ENCODE measurements around the gene FGD2. TPM values are rescaled to one million over a fixed set of nuclear protein-coding genes. Genes with fewer than 3 reads are reported as not detected.

FGD2 gene
- total RNA-seq, 1 donor from 2014 or later, result 435 TPM

DNA sequence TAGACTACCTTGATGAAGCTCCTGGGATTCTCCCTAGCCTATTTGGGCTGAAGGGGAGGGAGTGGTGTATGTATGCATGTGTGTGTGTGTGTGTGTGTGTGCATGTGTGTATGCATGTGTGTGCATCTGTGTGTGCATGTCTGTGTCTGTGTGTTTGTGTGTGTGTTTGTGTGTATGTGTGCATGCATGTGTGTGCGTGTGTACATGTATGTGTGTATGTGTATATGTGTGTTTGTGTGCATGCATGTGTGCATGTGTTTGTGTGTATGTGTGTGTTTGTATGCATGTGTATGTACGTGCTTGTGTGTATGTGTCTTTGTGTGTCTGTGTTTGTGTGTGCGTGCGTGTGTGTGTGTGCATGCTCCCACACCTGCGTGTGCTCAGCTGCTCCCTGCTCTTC is 15.4 kb downstream of the FGD2 start:
- peaks cover 38% of the 10 kb centered on the region for H3K4me1 Mint-ChIP-seq
- no peaks in the 10 kb centered on the region for H3K9me3 Mint-ChIP-seq
- DNase-seq (no peak), ATAC-seq (ENCODE audit: low read depth) (no peak)
- H3K27me3 Mint-ChIP-seq, result no peaks in the 10 kb centered on the region
- ChIA-PET POLR2A (interaction anchor here (0.6 to 24.7 kb wide), 9 partner anchors 11 to 190 kb away, joined by 3 to 519 read pairs (median 5); partner anchors contain the start of genes FGD2 and PIM1), CTCF (interaction anchor here (0.6 to 10.6 kb wide), 7 partner anchors 13 to 189 kb away, joined by 3 to 185 read pairs (median 40); partner anchors contain the start of gene PIM1)
- H3K36me3 Mint-ChIP-seq (ENCODE audit: low read depth), result peaks cover 92% of the 10 kb centered on the region
- H3K4me3 Mint-ChIP-seq, result no peak overlapping the region
- intact Hi-C loops (cut with micrococcal nuclease), result no loop called here
- TF ChIP-seq, protein P1, sequence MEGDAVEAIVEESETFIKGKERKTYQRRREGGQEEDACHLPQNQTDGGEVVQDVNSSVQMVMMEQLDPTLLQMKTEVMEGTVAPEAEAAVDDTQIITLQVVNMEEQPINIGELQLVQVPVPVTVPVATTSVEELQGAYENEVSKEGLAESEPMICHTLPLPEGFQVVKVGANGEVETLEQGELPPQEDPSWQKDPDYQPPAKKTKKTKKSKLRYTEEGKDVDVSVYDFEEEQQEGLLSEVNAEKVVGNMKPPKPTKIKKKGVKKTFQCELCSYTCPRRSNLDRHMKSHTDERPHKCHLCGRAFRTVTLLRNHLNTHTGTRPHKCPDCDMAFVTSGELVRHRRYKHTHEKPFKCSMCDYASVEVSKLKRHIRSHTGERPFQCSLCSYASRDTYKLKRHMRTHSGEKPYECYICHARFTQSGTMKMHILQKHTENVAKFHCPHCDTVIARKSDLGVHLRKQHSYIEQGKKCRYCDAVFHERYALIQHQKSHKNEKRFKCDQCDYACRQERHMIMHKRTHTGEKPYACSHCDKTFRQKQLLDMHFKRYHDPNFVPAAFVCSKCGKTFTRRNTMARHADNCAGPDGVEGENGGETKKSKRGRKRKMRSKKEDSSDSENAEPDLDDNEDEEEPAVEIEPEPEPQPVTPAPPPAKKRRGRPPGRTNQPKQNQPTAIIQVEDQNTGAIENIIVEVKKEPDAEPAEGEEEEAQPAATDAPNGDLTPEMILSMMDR (IDR thresholded peaks at IDR 0.05), result no peak
- H3K27ac Mint-ChIP-seq, result peak overlapping the region; percentile 24

- POLR2A ChIA-PET, result interaction anchor here (0.8 to 24.7 kb wide), 6 partner anchors 9 to 189 kb away, joined by 3 to 519 read pairs (median 4); partner anchors contain the start of gene PIM1
- H3K27me3 Mint-ChIP-seq, result no peaks in the 10 kb centered on the region
- intact Hi-C loops (cut with micrococcal nuclease), result no loop called here
- TF ChIP-seq, protein P1 (IDR thresholded peaks at IDR 0.05), result no peak
- peaks cover 38% of the 10 kb centered on the region for H3K4me1 Mint-ChIP-seq
- ATAC-seq (ENCODE audit: low read depth) (no peak), DNase-seq (no peak)
- CTCF ChIA-PET, result interaction anchor here (1.0 to 10.6 kb wide), 8 partner anchors 8 to 189 kb away, joined by 3 to 185 read pairs (median 22); partner anchors contain the start of gene PIM1
- peak overlapping the region; percentile 53 for H3K27ac Mint-ChIP-seq
- no peak overlapping the region for H3K4me3 Mint-ChIP-seq
- H3K9me3 Mint-ChIP-seq, result no peaks in the 10 kb centered on the region
- peaks cover 94% of the 10 kb centered on the region for H3K36me3 Mint-ChIP-seq (ENCODE audit: low read depth)
Observed at GRCh38 chr6:37021356-37022129, 16.1 kb downstream of the FGD2 start.

DNA sequence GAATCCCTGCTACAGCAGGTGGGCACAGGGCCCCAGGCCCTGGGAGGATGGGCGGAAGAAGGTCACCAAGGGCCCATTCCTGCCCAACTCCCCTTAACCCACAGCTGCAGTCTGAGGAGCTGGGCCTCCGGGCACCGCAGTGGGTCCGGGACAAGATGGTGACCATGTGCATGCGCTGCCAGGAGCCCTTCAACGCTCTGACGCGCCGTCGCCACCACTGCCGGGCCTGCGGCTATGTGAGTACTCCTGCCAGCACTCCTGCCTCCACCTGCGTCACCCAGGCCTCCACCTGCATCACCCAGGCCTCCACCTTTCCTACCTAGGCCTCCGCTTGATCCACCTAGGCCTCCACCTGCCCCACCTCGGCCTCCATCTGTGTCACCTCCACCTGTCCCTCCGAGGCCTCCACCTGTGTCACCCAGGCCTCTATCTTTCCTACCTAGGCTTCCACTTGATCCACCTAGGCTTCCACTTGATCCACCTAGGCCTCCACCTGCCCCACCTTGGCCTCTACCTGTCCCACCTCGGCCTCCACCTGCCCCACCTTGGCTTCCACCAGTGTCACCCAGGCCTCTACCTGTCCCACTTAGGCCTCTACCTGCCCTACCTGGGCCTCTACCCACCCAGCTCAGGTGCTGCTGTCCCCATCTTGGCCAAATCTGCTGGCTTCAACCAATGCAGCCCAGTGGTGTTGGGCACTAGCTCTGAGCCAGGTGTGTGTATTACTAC is 16.8 kb downstream of the FGD2 start:
- no peak overlapping the region for H3K4me3 Mint-ChIP-seq
- TF ChIP-seq, protein P1 (IDR thresholded peaks at IDR 0.05), result no peak
- DNase-seq (no peak), ATAC-seq (ENCODE audit: low read depth) (no peak)
- intact Hi-C loops (cut with micrococcal nuclease), result no loop called here
- no peaks in the 10 kb centered on the region for H3K27me3 Mint-ChIP-seq
- peak overlapping the region; percentile 61 for H3K27ac Mint-ChIP-seq
- H3K9me3 Mint-ChIP-seq, result no peaks in the 10 kb centered on the region
- CTCF ChIA-PET, result interaction anchor here (1.0 to 10.6 kb wide), 8 partner anchors 7 to 188 kb away, joined by 3 to 185 read pairs (median 22); partner anchors contain the start of gene PIM1
- POLR2A ChIA-PET, result interaction anchor here (0.8 to 24.7 kb wide), 7 partner anchors 8 to 188 kb away, joined by 3 to 519 read pairs (median 3); partner anchors contain the start of gene PIM1
- peaks cover 34% of the 10 kb centered on the region for H3K4me1 Mint-ChIP-seq
- H3K36me3 Mint-ChIP-seq (ENCODE audit: low read depth), result peaks cover 96% of the 10 kb centered on the region

DNA sequence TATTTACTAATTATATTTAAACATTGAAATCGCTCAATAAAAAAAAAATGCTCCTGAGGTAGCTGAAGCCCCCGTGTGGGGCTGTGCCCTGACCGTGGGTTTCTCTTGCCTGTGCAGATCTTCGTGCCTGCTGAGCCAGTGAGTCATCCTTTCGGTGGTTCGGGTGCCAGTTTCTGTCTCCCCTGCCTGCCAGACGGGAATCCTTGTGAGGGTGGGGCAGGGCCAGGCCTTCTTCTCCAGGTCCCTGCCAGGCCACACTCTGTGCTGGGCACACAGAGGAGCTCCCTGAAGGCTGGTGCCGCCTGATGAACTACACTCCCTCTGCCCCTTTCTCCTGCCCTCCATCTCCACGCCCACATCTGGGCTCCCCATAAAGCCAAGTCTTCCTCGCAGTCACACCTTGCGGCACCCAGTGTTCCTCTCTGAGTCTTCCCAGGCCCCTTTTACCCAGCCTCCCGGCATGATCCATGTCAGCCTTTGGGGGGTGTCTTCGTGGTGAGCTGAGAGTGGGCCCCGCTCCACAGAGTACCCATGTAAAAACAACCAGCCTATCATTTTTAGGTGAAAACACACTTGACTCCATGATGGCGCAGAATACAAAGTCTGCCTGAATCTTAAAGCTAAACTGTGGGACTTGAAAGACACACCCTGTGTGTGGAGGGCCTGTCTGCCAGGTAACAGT is 19.3 kb downstream of the FGD2 start:
- CTCF ChIA-PET, result interaction anchor here (1.0 to 10.6 kb wide), 5 partner anchors 9 to 219 kb away, joined by 3 to 185 read pairs (median 4); no protein-coding TSS in a partner anchor
- Mint-ChIP-seq H3K4me1 (peaks cover 32% of the 10 kb centered on the region), H3K36me3 (ENCODE audit: low read depth) (peaks cover 95% of the 10 kb centered on the region), H3K27ac (peak overlapping the region; percentile 85), H3K9me3 (no peaks in the 10 kb centered on the region), H3K27me3 (no peaks in the 10 kb centered on the region), H3K4me3 (no peak overlapping the region)
- TF ChIP-seq, protein P1 (IDR thresholded peaks at IDR 0.05), result no peak
- ATAC-seq (ENCODE audit: low read depth) (peak; percentile 20), DNase-seq (no peak)
- POLR2A ChIA-PET, result interaction anchor here (0.5 to 24.7 kb wide), 5 partner anchors 9 to 148 kb away, joined by 4 to 519 read pairs (median 6); partner anchors contain the start of gene PIM1
- intact Hi-C loops (cut with micrococcal nuclease), result loop anchor here (5.0 kb wide), 1 partner anchor 78 kb away; no protein-coding TSS in a partner anchor
